H9 (cell line): Measurements from ENCODE around the gene ETV2. TPM values are rescaled to one million over a fixed set of nuclear protein-coding genes. Genes with fewer than 3 reads are reported as not detected.

Experiments used
- DNase-seq: peaks from one replicate; pipeline ENCODE4 v3.0.0-alpha.2; 2017
- H2AFZ ChIP-seq: one replicate; pipeline ENCODE4 v1.6.1; 2013; ENCODE audit warnings: mild to moderate bottlenecking, low read length, control low read depth, moderate library complexity
- H2AK5ac ChIP-seq: 2 replicates; pipeline ENCODE4 v1.6.1; 2013; ENCODE audit warnings: low read length, control low read depth, mixed read lengths; ENCODE audit not compliant: insufficient read length
- H2BK120ac ChIP-seq: one replicate; pipeline ENCODE4 v1.6.1; 2013; ENCODE audit warnings: low read depth, mild to moderate bottlenecking, low read length, control low read depth, inconsistent platforms; ENCODE audit not compliant: poor library complexity, severe bottlenecking
- H2BK12ac ChIP-seq: 2 replicates; pipeline ENCODE4 v1.6.1; 2013; ENCODE audit warnings: low read length, control low read depth, mixed read lengths, low read depth; ENCODE audit not compliant: insufficient read length
- H2BK15ac ChIP-seq: 2 replicates; pipeline ENCODE4 v1.6.1; 2013; ENCODE audit warnings: low read depth, low read length, control low read depth
- H2BK20ac ChIP-seq: one replicate; pipeline ENCODE4 v1.6.1; 2013; ENCODE audit warnings: low read depth, mild to moderate bottlenecking, low read length, control low read depth, inconsistent platforms; ENCODE audit not compliant: poor library complexity, severe bottlenecking
- H2BK5ac ChIP-seq: 2 replicates; pipeline ENCODE4 v1.6.1; 2013; ENCODE audit warnings: low read length, control low read depth, mixed read lengths; ENCODE audit not compliant: insufficient read length
- H3K14ac ChIP-seq: 2 replicates; pipeline ENCODE4 v1.6.1; 2013; ENCODE audit warnings: low read length, control low read depth; ENCODE audit not compliant: insufficient read depth
- H3K18ac ChIP-seq: 2 replicates; pipeline ENCODE4 v1.6.1; 2013; ENCODE audit warnings: low read depth, mild to moderate bottlenecking, mixed read lengths, low read length, control low read depth; ENCODE audit not compliant: insufficient read length
- H3K23ac ChIP-seq: 2 replicates; pipeline ENCODE4 v1.6.1; 2013; ENCODE audit warnings: low read length, control low read depth, mixed read lengths, low read depth; ENCODE audit not compliant: insufficient read length
- H3K23me2 ChIP-seq: 2 replicates; pipeline ENCODE4 v1.6.1; 2013; ENCODE audit warnings: low read depth, mild to moderate bottlenecking, mixed read lengths, low read length, control low read depth; ENCODE audit not compliant: insufficient read length, poor library complexity, severe bottlenecking
- H3K27ac ChIP-seq: 2 replicates; pipeline ENCODE4 v1.5.1; 2013; ENCODE audit warnings: low read length, control low read depth, mixed read lengths, low read depth; ENCODE audit not compliant: insufficient read length
- H3K27me3 ChIP-seq: 2 replicates; pipeline ENCODE4 v1.6.1; 2013; ENCODE audit warnings: low read length, control low read depth, inconsistent platforms; ENCODE audit not compliant: insufficient read depth
- H3K4ac ChIP-seq: 2 replicates; pipeline ENCODE4 v1.6.1; 2013; ENCODE audit warnings: low read depth, mild to moderate bottlenecking, control low read depth, inconsistent platforms, low read length, moderate library complexity
- H3K4me1 ChIP-seq: 2 replicates; pipeline ENCODE4 v1.6.1; 2013; ENCODE audit warnings: low read length, control low read depth, inconsistent platforms; ENCODE audit not compliant: insufficient read depth
- H3K4me2 ChIP-seq: 2 replicates; pipeline ENCODE4 v1.6.1; 2013; ENCODE audit warnings: low read length, control low read depth, mixed read lengths; ENCODE audit not compliant: insufficient read length, insufficient read depth
- H3K56ac ChIP-seq: 2 replicates; pipeline ENCODE4 v1.6.1; 2013; ENCODE audit warnings: low read depth, mild to moderate bottlenecking, mixed read lengths, low read length, control low read depth; ENCODE audit not compliant: insufficient read length
- H3K79me1 ChIP-seq: 2 replicates; pipeline ENCODE4 v1.6.1; 2013; ENCODE audit warnings: low read depth, mild to moderate bottlenecking, moderate library complexity, low read length, control low read depth, inconsistent platforms; ENCODE audit not compliant: insufficient read depth, poor library complexity, severe bottlenecking
- H3K79me2 ChIP-seq: 2 replicates; pipeline ENCODE4 v1.6.1; 2013; ENCODE audit warnings: low read length, control low read depth, inconsistent platforms; ENCODE audit not compliant: insufficient read depth
- H3K9ac ChIP-seq: 2 replicates; pipeline ENCODE4 v1.6.1; 2013; ENCODE audit warnings: low read length, control low read depth, mixed read lengths; ENCODE audit not compliant: insufficient read length; ENCODE audit errors: extremely low read depth
- H3K9me3 ChIP-seq: one replicate; pipeline ENCODE4 v1.6.1; 2013; ENCODE audit warnings: low read depth, low read length, inconsistent platforms; ENCODE audit not compliant: control insufficient read depth
- H3T11ph ChIP-seq: one replicate; pipeline ENCODE4 v1.6.1; 2013; ENCODE audit warnings: mild to moderate bottlenecking, low read length, control low read depth, inconsistent platforms
- H4K20me1 ChIP-seq: one replicate; pipeline ENCODE4 v1.6.1; 2013; ENCODE audit not compliant: control insufficient read depth, insufficient read length, insufficient read depth
- H4K5ac ChIP-seq: 2 replicates; pipeline ENCODE4 v1.6.1; 2013; ENCODE audit warnings: low read depth, mild to moderate bottlenecking, mixed read lengths, low read length, control low read depth; ENCODE audit not compliant: insufficient read length
- H4K8ac ChIP-seq: replicated peaks from 2 replicates; pipeline ENCODE4 v1.6.1; 2013; ENCODE audit warnings: low read length, control low read depth, mixed read lengths, low read depth; ENCODE audit not compliant: insufficient read length
- H4K91ac ChIP-seq: 2 replicates; pipeline ENCODE4 v1.6.1; 2013; ENCODE audit warnings: low read depth, mild to moderate bottlenecking, moderate library complexity, mixed read lengths, low read length, control low read depth; ENCODE audit not compliant: insufficient read length
- H3K27ac Mint-ChIP-seq, 3 experiments: 2 replicates in 2 of 3; 3 replicates in 1 of 3; pipeline ENCODE4 v1.8.0; 2020 to 2021; ENCODE audit warnings: mixed read lengths in 3 of 3, mild to moderate bottlenecking in 1 of 3, moderate library complexity in 1 of 3
- H3K27me3 Mint-ChIP-seq: 2 replicates; pipeline ENCODE4 v1.8.0; 2021; ENCODE audit warnings: low read depth, mild to moderate bottlenecking, moderate library complexity, mixed read lengths
- H3K36me3 Mint-ChIP-seq, 3 experiments: 2 replicates in 2 of 3; 3 replicates in 1 of 3; pipeline ENCODE4 v1.8.0; 2020 to 2021; ENCODE audit warnings: low read depth in 3 of 3, mixed read lengths in 3 of 3; ENCODE audit not compliant: insufficient read depth in 1 of 3
- H3K4me1 Mint-ChIP-seq, 2 experiments: 2 replicates each; pipeline ENCODE4 v1.8.0; 2020; ENCODE audit warnings: mixed read lengths in 2 of 2
- H3K4me3 Mint-ChIP-seq, 2 experiments: 2 replicates in 1 of 2; 3 replicates in 1 of 2; pipeline ENCODE4 v1.8.0; 2020 to 2021; ENCODE audit warnings: mild to moderate bottlenecking in 2 of 2, mixed read lengths in 2 of 2, moderate library complexity in 1 of 2
- H3K9me3 Mint-ChIP-seq, 2 experiments: 2 replicates in 1 of 2; 3 replicates in 1 of 2; pipeline ENCODE4 v1.8.0; 2020; ENCODE audit warnings: mild to moderate bottlenecking in 2 of 2, mixed read lengths in 2 of 2, moderate library complexity in 1 of 2
- CTCF ChIP-seq: fragments of 200-600 bp; sonication (generic); conservative IDR thresholded peaks from 3 replicates; pipeline ENCODE4 v1.8.0; 2021; ENCODE audit warnings: antibody characterized with exemption, mild to moderate bottlenecking
- WGBS: extraction: QIAGEN DNeasy Blood & Tissue Kit; methylation state at CpG from one replicate; pipeline ENCODE4 v1.1.7; 2013; ENCODE audit warnings: missing lambda C conversion rate, low lambda C conversion rate, mixed read lengths; ENCODE audit not compliant: insufficient read length; ENCODE audit errors: extremely low coverage; 5-methylcytosine and 5-hydroxymethylcytosine counted together
- total RNA-seq: library from RNA; stranded (reverse); gene quantifications from 2 replicates; pipeline ENCODE4 v1.2.1, GENCODE V29; 2021

ETV2 gene
- total RNA-seq, 1 experiment from 2014 or later = 1.9 TPM

GRCh38 chr19:35609851-35610353, 31.6 kb upstream of the ETV2 start:
- DNase-seq = no peak
- H3K4me1 ChIP-seq = no peaks in the 10 kb centered on the region
- no peak overlapping the region for H2BK15ac ChIP-seq
- no peak for TF ChIP-seq CTCF
- H3K23ac ChIP-seq = no peak overlapping the region
- no peak overlapping the region for H3T11ph ChIP-seq
- H3K27ac ChIP-seq = no peak overlapping the region
- no peak overlapping the region for H2AFZ ChIP-seq
- Mint-ChIP-seq H3K27me3 (peaks cover 25% of the 10 kb centered on the region), H3K36me3 (peaks cover 5 to 10% (median 9%) of the 10 kb centered on the region in 3 experiments; a peak in 6 of 7 replicates), H3K4me3 (no peak overlapping the region), H3K9me3 (peaks cover 28 to 33% of the 10 kb centered on the region in 2 experiments), H3K27ac (no peak overlapping the region), H3K4me1 (peaks cover under 1% of the 10 kb centered on the region in 2 experiments; a peak in 3 of 4 replicates)
- H2AK5ac ChIP-seq = no peak overlapping the region
- no peak overlapping the region for H3K4me2 ChIP-seq
- no peak overlapping the region for H3K56ac ChIP-seq
- no peak overlapping the region for H2BK12ac ChIP-seq
- H3K27me3 ChIP-seq = no peaks in the 10 kb centered on the region
- H2BK5ac ChIP-seq = no peak overlapping the region
- no peak overlapping the region for H4K91ac ChIP-seq
- WGBS = no CpG with 5 or more reads among the region's 6 CpGs
- H3K18ac ChIP-seq = no peak overlapping the region
- no peak overlapping the region for H3K9ac ChIP-seq
- no peaks in the 10 kb centered on the region for H3K79me2 ChIP-seq
- H2BK120ac ChIP-seq = no peak overlapping the region
- no peak overlapping the region for H4K8ac ChIP-seq
- H4K20me1 ChIP-seq = no peaks in the 10 kb centered on the region
- peaks cover 12% of the 10 kb centered on the region for H3K9me3 ChIP-seq
- H3K23me2 ChIP-seq = peaks cover 5% of the 10 kb centered on the region
- H3K4ac ChIP-seq = no peak overlapping the region
- no peak overlapping the region for H4K5ac ChIP-seq
- H3K14ac ChIP-seq = no peak overlapping the region
- no peaks in the 10 kb centered on the region for H3K79me1 ChIP-seq
- no peak overlapping the region for H2BK20ac ChIP-seq
